ENCODE measurements around the gene USHBP1. TPM values are rescaled to one million over a fixed set of nuclear protein-coding genes. Genes with fewer than 3 reads are reported as not detected.

The USHBP1 gene
- total and polyA plus RNA-seq, 2 of the 13 experiments (the other 11 are each of a cell fraction or from before 2014, with no cell fraction given): 0.15 to 1.5 TPM

GRCh38 chr19:17248011-17248776 is 16.4 kb downstream of the USHBP1 start (continued):
- TF ChIP-seq GMEB2 (CRISPR knock-in tag; IDR thresholded peaks at IDR 0.05; ENCODE audit: low read depth) (no peak), FOXA1 (IDR thresholded peaks at IDR 0.05) (no peak), FOXA1 (CRISPR knock-in tag; IDR thresholded peaks at IDR 0.05) (no peak; the same call in 1 of the 2 replicates), NRL (CRISPR knock-in tag; IDR thresholded peaks at IDR 0.05; ENCODE audit: borderline replicate concordance) (peak; percentile 82; the same call in 1 of the 2 replicates), ZNF569 (CRISPR knock-in tag; IDR thresholded peaks at IDR 0.05; ENCODE audit: borderline replicate concordance) (no peak), ZNF713 (CRISPR knock-in tag; IDR thresholded peaks at IDR 0.05) (no peak), HNRNPL (IDR thresholded peaks at IDR 0.05; ENCODE audit: low read depth, low read length) (peak; percentile 94), FOXP4 (CRISPR knock-in tag; IDR thresholded peaks at IDR 0.05) (peak; percentile 79), ZSCAN22 (CRISPR knock-in tag; IDR thresholded peaks at IDR 0.05) (0 out of 2 replicates have a peak, but pooled peaks have one; percentile 40), MTF1 (CRISPR knock-in tag; IDR thresholded peaks at IDR 0.05) (no peak), HES4 (CRISPR knock-in tag; IDR thresholded peaks at IDR 0.05; ENCODE audit: borderline replicate concordance) (no peak), ZNF121 (CRISPR knock-in tag; IDR thresholded peaks at IDR 0.05) (peak; percentile 79), CEBPZ (IDR thresholded peaks at IDR 0.05; ENCODE audit: low read length) (no peak), ZSCAN9 (CRISPR knock-in tag; IDR thresholded peaks at IDR 0.05; ENCODE audit: borderline replicate concordance) (peak; percentile 59; the same call in 1 of the 2 replicates), TAF1 (CRISPR knock-in tag; IDR thresholded peaks at IDR 0.05) (peak; percentile 28; the same call in 1 of the 2 replicates), NKX3-1 (CRISPR knock-in tag; IDR thresholded peaks at IDR 0.05) (no peak), PRDM10 (CRISPR knock-in tag; IDR thresholded peaks at IDR 0.05; ENCODE audit: low read depth) (peak; percentile 69), ELF3 (CRISPR knock-in tag; IDR thresholded peaks at IDR 0.05) (peak; percentile 64), PTBP1 (IDR thresholded peaks at IDR 0.05; ENCODE audit: low read depth, low read length, poor library complexity, severe bottlenecking) (no peak), NFKBIZ (CRISPR knock-in tag; IDR thresholded peaks at IDR 0.05) (peak; percentile 63)

All from HepG2 (cell line).